Measurements from ENCODE around the gene OR51B5.

DNA sequence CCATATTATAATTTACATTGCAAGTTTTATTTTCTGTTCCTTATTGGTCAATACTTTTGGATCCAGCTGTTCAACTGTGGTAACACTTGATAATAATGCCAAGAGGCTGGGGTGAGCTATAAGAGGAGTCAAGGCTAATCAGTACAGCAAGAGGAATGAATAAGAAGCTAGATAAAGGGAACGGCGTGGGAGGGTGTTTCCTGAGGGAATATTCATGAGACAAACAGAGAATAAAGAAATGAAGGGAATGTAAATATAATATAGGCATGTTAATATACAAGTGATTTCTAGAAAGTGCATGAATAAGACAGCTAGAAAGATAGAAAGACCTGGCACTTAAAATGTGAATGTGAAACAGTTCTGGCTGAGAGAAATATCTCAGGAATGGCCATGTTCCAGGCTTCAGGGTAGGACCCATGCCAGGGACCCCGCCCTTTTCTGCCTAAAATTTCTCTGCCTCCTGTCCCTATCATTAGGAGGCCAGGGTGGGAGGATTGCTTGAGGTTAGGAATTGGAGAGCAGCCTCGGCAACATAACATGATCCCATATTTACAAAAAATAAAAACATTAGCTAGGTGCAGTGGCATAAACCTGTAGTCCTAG, 45.5 kb downstream of the OR51B5 start:
- TF ChIP-seq, protein P1, sequence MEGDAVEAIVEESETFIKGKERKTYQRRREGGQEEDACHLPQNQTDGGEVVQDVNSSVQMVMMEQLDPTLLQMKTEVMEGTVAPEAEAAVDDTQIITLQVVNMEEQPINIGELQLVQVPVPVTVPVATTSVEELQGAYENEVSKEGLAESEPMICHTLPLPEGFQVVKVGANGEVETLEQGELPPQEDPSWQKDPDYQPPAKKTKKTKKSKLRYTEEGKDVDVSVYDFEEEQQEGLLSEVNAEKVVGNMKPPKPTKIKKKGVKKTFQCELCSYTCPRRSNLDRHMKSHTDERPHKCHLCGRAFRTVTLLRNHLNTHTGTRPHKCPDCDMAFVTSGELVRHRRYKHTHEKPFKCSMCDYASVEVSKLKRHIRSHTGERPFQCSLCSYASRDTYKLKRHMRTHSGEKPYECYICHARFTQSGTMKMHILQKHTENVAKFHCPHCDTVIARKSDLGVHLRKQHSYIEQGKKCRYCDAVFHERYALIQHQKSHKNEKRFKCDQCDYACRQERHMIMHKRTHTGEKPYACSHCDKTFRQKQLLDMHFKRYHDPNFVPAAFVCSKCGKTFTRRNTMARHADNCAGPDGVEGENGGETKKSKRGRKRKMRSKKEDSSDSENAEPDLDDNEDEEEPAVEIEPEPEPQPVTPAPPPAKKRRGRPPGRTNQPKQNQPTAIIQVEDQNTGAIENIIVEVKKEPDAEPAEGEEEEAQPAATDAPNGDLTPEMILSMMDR (IDR thresholded peaks at IDR 0.05; ENCODE audit: low read depth, low read length): no peak
- no peak for TF ChIP-seq EZH2phosphoT487 (IDR thresholded peaks at IDR 0.05; ENCODE audit: low read depth)
